Measurements from ENCODE around the gene SEMA4D. TPM values are rescaled to one million over a fixed set of nuclear protein-coding genes. Genes with fewer than 3 reads are reported as not detected.

Gene SEMA4D
- total and polyA plus RNA-seq, 10 donors = 23.0 to 193 (median 157) TPM

DNA sequence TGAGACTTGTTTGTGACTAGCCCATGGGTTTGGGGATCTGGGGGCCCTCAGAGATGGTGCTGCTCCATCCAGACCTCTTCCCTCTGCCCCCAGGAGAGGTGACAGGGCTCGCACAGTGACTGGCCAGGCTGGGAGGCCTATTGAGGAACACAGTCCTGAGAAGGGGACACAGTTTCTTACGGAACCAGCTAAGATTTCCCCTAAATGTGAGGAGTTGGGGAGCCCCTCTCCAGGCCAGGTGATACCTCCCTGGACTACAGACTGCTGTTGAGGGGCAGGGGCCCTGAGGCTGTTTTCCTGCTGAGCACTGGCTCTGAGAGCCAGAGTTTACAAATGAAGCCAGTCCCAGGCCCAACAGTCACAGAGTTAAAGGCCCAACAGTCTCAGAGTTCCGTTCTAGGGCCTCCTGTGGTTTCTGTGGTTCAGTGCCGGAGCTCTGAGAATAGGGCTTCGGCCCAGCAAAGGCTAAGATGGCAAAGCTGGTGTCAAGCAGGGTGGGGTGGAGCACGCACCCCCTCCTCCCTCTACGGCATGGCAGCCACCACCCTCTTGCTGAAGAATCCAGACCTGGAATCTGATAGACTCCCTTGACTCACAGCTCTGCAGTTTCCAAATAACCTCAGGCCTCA is 1.1 kb upstream of the SEMA4D start:
- peak in 2 of 3 donors; percentile 40 to 47 for TF ChIP-seq POLR2AphosphoS5 (IDR thresholded peaks at IDR 0.05)
- TF ChIP-seq, protein P1, sequence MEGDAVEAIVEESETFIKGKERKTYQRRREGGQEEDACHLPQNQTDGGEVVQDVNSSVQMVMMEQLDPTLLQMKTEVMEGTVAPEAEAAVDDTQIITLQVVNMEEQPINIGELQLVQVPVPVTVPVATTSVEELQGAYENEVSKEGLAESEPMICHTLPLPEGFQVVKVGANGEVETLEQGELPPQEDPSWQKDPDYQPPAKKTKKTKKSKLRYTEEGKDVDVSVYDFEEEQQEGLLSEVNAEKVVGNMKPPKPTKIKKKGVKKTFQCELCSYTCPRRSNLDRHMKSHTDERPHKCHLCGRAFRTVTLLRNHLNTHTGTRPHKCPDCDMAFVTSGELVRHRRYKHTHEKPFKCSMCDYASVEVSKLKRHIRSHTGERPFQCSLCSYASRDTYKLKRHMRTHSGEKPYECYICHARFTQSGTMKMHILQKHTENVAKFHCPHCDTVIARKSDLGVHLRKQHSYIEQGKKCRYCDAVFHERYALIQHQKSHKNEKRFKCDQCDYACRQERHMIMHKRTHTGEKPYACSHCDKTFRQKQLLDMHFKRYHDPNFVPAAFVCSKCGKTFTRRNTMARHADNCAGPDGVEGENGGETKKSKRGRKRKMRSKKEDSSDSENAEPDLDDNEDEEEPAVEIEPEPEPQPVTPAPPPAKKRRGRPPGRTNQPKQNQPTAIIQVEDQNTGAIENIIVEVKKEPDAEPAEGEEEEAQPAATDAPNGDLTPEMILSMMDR (IDR thresholded peaks at IDR 0.05 in 8 of 11, conservative IDR thresholded peaks at IDR 0.05 in 3 of 11) = no peak
- intact Hi-C loops (cut with DNase I; ENCODE audit: low total_unique reads) = no loop called here
- H3K4me1 ChIP-seq = peaks cover 44 to 93% (median 76%) of the 10 kb centered on the region in 6 donors
- peak; percentile 86 for DNase-seq
- H3K4me3 ChIP-seq = peak overlapping the region in 1 of 8 donors; percentile 93
- H3K27ac ChIP-seq = peak overlapping the region; percentile 51 to 97 (median 88)
- WGBS, 5 donors = 23 to 38% (median 29%) methylated on average over 6 to 7 of the region's 7 CpGs
- no peaks in the 10 kb centered on the region for H3K9me3 ChIP-seq
- H3K27me3 ChIP-seq (replicated peaks in 1 of 7) = no peaks in the 10 kb centered on the region
- H3K36me3 ChIP-seq = peaks cover 0 to 5% (median 0%) of the 10 kb centered on the region in 6 donors

DNA sequence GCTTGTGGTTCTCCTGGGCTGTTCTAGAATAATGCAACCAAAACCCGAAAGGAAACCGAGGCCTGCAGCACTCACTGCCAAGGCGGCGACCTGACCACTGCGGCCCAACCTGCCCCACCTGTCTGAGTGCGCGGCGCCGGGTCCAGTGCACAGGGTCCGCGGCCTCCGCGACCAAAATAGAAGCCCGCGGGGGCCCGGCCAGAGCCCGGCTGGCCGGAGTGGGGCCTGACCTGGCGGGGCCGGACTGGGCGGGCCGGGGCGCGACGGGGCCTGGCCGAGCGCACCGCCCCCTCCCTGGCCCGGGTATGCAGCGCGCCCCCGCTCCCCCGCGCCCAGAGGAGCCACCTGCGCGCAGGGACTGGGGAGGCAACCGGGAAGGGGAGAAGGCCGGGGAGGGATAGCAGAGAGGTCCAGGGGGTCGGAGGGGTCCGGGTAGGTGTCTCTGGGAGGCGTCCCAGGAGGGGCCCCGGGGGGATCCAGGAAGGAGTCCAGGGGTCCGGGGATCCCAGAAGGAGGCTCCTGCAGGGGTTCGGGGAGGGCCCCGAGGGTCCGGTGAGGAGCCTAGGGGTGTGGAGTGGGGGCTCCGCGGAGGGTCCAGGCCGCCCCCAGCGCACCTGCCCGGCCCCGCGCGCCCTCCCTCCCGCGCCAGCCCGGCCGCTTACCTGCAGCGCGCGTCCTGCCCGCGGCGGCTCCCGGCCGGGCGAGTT is 503 bp downstream of the SEMA4D start:
- DNase-seq = peak; percentile 89
- intact Hi-C loops (cut with DNase I; ENCODE audit: low total_unique reads) = no loop called here
- H3K27me3 ChIP-seq (replicated peaks in 1 of 7) = no peaks in the 10 kb centered on the region

DNA sequence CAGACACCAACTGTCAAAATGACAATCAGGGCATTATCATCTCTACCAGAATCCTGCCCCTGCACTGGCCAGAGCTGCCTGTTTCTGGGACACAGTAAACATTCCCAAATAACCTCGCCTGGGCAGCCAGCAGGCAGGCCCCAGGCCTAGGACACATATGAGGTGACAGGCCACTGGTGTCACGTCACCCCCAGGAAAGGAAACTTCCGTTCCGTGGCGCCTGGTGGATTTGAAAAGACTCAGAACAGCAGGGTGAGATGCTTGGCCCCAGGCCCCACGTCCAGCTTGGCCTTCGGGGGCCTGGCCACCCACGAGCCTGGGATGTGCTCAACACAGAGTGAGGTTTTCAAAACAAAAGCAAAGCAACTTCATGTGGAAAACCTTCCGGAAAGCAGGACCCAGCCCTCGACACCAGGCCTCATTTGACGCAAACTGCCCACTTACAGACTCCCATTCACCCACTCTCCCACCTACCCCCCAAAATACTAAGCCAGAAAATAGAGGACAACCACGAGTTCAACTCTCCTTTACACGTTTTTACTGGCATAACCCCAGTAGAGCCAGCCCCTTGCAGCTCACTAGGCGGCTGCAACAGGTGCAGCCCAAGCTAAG is 1.2 kb downstream of the SEMA4D start:
- intact Hi-C loops (cut with DNase I; ENCODE audit: low total_unique reads) = no loop called here
- Histone ChIP-seq H3K4me1 (peaks cover 41 to 93% (median 82%) of the 10 kb centered on the region in 6 donors), H3K27me3 (replicated peaks in 1 of 7) (no peaks in the 10 kb centered on the region), H3K9me3 (no peaks in the 10 kb centered on the region), H3K4me3 (peak overlapping the region; percentile 64 to 93 (median 79)), H3K27ac (peak overlapping the region; percentile 61 to 97 (median 88)), H3K36me3 (peaks cover 0 to 14% (median 0%) of the 10 kb centered on the region in 6 donors)
- 16 to 22% (median 21%) methylated on average over 14 of the region's 14 CpGs for WGBS, 5 donors
- peak; percentile 87 for DNase-seq
- TF ChIP-seq POLR2A (IDR thresholded peaks at IDR 0.05) (no peak), POLR2AphosphoS5 (IDR thresholded peaks at IDR 0.05) (peak in 2 of 3 donors; percentile 32 to 34)
- TF ChIP-seq, protein P1 (IDR thresholded peaks at IDR 0.05 in 8 of 11, conservative IDR thresholded peaks at IDR 0.05 in 3 of 11) = no peak

More for the DNA sequence above, 503 bp downstream of the SEMA4D start:
- WGBS, 5 donors = 0 to 2% (median 1%) methylated on average over 36 to 67 of the region's 67 CpGs
- TF ChIP-seq POLR2A (IDR thresholded peaks at IDR 0.05) = no peak
- peak in 2 of 3 donors; percentile 44 to 46 for TF ChIP-seq POLR2AphosphoS5 (IDR thresholded peaks at IDR 0.05)
- TF ChIP-seq, protein P1 (IDR thresholded peaks at IDR 0.05 in 8 of 11, conservative IDR thresholded peaks at IDR 0.05 in 3 of 11) = no peak
- Histone ChIP-seq H3K4me3 (peak overlapping the region; percentile 64 to 93 (median 79)), H3K36me3 (peaks cover 0 to 8% (median 0%) of the 10 kb centered on the region in 6 donors), H3K27ac (peak overlapping the region; percentile 61 to 97 (median 88)), H3K4me1 (peaks cover 41 to 93% (median 83%) of the 10 kb centered on the region in 6 donors), H3K9me3 (no peaks in the 10 kb centered on the region)

Measured in spleen (tissue), 11 donors.